Skeletal muscle tissue (tissue), 4 donors: ENCODE data around the gene HAO2. TPM values are rescaled to one million over a fixed set of nuclear protein-coding genes. Genes with fewer than 3 reads are reported as not detected.

Experiments used
- H3K27ac ChIP-seq: one replicate; pipeline ENCODE4 v1.7.0; 2013; ENCODE audit warnings: mild to moderate bottlenecking, low read depth, low read length, inconsistent platforms
- H3K27me3 ChIP-seq, 3 donors: one replicate each; pipeline ENCODE4 v1.7.0; 2013; ENCODE audit warnings: low read length in 3 of 3; ENCODE audit not compliant: control insufficient read depth in 3 of 3, insufficient read depth in 3 of 3
- H3K36me3 ChIP-seq, 3 donors: one replicate each; pipeline ENCODE4 v1.7.0; 2013; ENCODE audit warnings: low read length in 3 of 3; ENCODE audit not compliant: control insufficient read depth in 3 of 3, insufficient read depth in 3 of 3
- H3K4me1 ChIP-seq, 3 donors: one replicate each; pipeline ENCODE4 v1.7.0; 2013; ENCODE audit warnings: low read length in 3 of 3, mild to moderate bottlenecking in 3 of 3; ENCODE audit not compliant: control insufficient read depth in 3 of 3, insufficient read depth in 3 of 3
- H3K4me3 ChIP-seq, 3 donors: one replicate each; pipeline ENCODE4 v1.7.0; 2013; ENCODE audit warnings: low read length in 3 of 3
- H3K9ac ChIP-seq, 3 donors: one replicate each; pipeline ENCODE4 v1.7.0; 2013; ENCODE audit warnings: low read length in 3 of 3, mild to moderate bottlenecking in 3 of 3, moderate library complexity in 2 of 3, low read depth in 1 of 3
- H3K9me3 ChIP-seq, 3 donors: one replicate each; pipeline ENCODE4 v1.7.0; 2013; ENCODE audit warnings: low read length in 3 of 3; ENCODE audit not compliant: control insufficient read depth in 3 of 3
- total RNA-seq: library from RNA; depleted of rRNA; stranded (reverse); fragments of >200 nt; gene quantifications from one replicate; pipeline ENCODE4 v1.2.3, GENCODE V29; 2014
- donor health status: Osteomylitis.

The HAO2 gene
- total RNA-seq, 1 donor from 2014 or later: not detected

DNA sequence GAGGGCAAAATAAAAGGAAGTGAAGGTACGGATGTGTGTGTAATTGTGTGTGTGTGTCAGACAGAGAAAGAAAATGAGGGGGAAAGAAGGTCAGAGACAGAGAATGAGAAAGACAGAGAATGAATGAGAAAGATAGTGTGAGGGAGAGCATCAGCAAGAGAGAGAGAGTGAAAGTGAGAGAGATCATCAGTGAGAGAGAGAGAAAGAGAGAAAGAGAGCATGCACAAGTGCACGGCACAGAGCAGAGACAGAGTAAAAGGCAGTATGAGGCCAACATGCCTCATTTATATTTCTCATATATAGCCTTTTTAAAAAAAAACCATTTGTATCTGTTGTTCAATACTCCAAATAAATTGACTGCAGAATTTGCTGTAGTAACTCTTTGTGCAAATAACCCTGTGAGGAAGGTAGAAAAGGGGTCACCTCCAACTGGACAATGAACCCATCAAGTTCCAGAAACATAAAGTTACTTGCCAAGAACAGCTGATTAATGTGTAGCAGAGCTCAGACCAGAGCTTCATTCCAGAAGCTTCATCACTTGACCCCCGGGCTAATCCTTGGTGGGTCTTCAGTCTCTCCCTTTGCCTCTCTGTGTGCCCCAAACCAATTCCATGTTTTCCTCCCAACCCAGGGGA lies 47.5 kb downstream of the HAO2 start:
- no peak overlapping the region for H3K27ac ChIP-seq
- no peaks in the 10 kb centered on the region for H3K36me3 ChIP-seq
- no peak overlapping the region for H3K4me3 ChIP-seq

GRCh38 chr1:119419109-119419508 lies 50.5 kb downstream of the HAO2 start:
- Histone ChIP-seq H3K4me1 (no peaks in the 10 kb centered on the region), H3K4me3 (no peak overlapping the region), H3K27me3 (no peaks in the 10 kb centered on the region), H3K27ac (no peak overlapping the region), H3K9me3 (no peaks in the 10 kb centered on the region), H3K9ac (no peak overlapping the region), H3K36me3 (no peaks in the 10 kb centered on the region)

More for the DNA sequence above, 47.5 kb downstream of the HAO2 start:
- Histone ChIP-seq H3K9ac (no peak overlapping the region), H3K27me3 (no peaks in the 10 kb centered on the region), H3K4me1 (no peaks in the 10 kb centered on the region), H3K9me3 (no peaks in the 10 kb centered on the region)

- H3K27ac ChIP-seq: no peak overlapping the region
- H3K9me3 ChIP-seq: no peaks in the 10 kb centered on the region
- H3K4me1 ChIP-seq: no peaks in the 10 kb centered on the region
- H3K9ac ChIP-seq: no peak overlapping the region
- H3K36me3 ChIP-seq: no peaks in the 10 kb centered on the region
- H3K27me3 ChIP-seq: no peaks in the 10 kb centered on the region
- no peak overlapping the region for H3K4me3 ChIP-seq
These were observed 52.1 kb downstream of the HAO2 start for GRCh38 chr1:119420638-119421037.

DNA sequence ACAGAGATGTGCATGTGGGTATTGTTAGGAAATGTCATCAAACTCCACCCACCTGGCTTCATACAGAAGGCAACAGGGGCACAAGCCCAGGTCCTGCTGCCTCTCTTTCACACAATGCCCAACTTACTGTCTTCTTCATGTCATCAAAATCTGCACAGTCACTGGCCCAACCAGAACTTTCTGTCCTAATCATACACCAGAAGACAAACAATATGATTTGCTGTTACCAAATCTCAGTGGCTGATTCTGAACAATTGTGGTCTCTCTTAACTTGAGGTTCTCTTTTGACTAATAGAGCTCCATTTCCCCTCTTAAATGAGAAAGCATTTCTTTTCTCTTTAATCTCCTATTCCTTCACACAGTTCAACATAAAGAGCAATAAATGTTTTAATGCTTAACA lies 54.0 kb downstream of the HAO2 start:
- Histone ChIP-seq H3K27me3 (no peaks in the 10 kb centered on the region), H3K4me3 (no peak overlapping the region), H3K9me3 (no peaks in the 10 kb centered on the region), H3K9ac (no peak overlapping the region), H3K27ac (no peak overlapping the region), H3K4me1 (no peaks in the 10 kb centered on the region), H3K36me3 (no peaks in the 10 kb centered on the region)

GRCh38 chr1:119428991-119429390 lies 60.4 kb downstream of the HAO2 start:
- H3K36me3 ChIP-seq: no peaks in the 10 kb centered on the region
- H3K27ac ChIP-seq: no peak overlapping the region
- H3K27me3 ChIP-seq: no peaks in the 10 kb centered on the region
- no peak overlapping the region for H3K4me3 ChIP-seq
- no peak overlapping the region for H3K9ac ChIP-seq
- no peaks in the 10 kb centered on the region for H3K4me1 ChIP-seq
- no peaks in the 10 kb centered on the region for H3K9me3 ChIP-seq

GRCh38 chr1:119429687-119430086 lies 61.1 kb downstream of the HAO2 start:
- Histone ChIP-seq H3K27ac (no peak overlapping the region), H3K9ac (no peak overlapping the region), H3K4me3 (no peak overlapping the region), H3K36me3 (no peaks in the 10 kb centered on the region), H3K9me3 (no peaks in the 10 kb centered on the region), H3K27me3 (no peaks in the 10 kb centered on the region), H3K4me1 (no peaks in the 10 kb centered on the region)

DNA sequence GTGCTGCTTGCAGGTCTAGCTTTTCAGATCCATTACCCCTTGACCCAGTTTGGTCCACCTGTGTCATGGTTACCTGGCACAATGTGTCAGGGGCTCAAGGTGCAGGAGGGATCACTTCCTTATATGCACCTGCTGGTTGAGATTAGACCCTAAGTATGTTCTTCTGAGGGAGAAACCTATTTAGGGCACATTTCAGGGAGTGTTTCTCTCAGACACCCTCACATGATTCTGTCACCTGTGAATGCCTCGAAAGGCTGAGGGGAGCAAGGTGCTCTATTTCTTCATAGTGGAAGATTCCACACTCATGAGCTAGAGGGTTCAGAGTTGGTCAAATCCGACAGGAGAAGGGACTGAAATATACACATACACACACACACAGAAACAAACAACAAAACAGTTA lies 61.9 kb downstream of the HAO2 start:
- no peak overlapping the region for H3K4me3 ChIP-seq
- H3K27me3 ChIP-seq: no peaks in the 10 kb centered on the region
- no peaks in the 10 kb centered on the region for H3K4me1 ChIP-seq

GRCh38 chr1:119431836-119432235 lies 63.3 kb downstream of the HAO2 start:
- Histone ChIP-seq H3K4me1 (no peaks in the 10 kb centered on the region), H3K36me3 (no peaks in the 10 kb centered on the region), H3K9ac (no peak overlapping the region), H3K4me3 (no peak overlapping the region), H3K27me3 (no peaks in the 10 kb centered on the region), H3K27ac (no peak overlapping the region), H3K9me3 (no peaks in the 10 kb centered on the region)

More for the DNA sequence above, 61.9 kb downstream of the HAO2 start:
- H3K27ac ChIP-seq: no peak overlapping the region
- no peak overlapping the region for H3K9ac ChIP-seq
- no peaks in the 10 kb centered on the region for H3K36me3 ChIP-seq
- H3K9me3 ChIP-seq: no peaks in the 10 kb centered on the region

GRCh38 chr1:119435052-119435451 lies 66.5 kb downstream of the HAO2 start:
- Histone ChIP-seq H3K4me3 (no peak overlapping the region), H3K27ac (no peak overlapping the region), H3K36me3 (no peaks in the 10 kb centered on the region), H3K9me3 (no peaks in the 10 kb centered on the region), H3K4me1 (no peaks in the 10 kb centered on the region), H3K27me3 (no peaks in the 10 kb centered on the region), H3K9ac (no peak overlapping the region)

DNA sequence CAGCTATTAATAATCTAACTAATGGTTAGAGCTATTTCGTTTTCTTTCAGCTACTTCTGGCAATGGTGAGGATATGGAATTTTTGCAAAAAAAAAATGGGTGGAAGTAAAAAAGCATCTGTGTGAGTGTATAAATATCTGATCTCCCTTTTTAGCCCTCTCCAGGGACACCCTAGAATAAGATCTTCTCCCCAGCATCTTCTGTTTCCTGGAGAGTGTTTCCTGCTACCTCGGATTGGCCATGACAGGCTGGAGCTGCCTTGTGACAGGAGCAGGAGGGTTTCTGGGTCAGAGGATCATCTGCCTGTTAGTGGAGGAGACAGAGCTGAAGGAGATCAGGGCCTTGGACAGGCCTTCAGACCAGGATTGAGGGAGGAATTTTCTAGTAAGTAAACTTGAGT lies 70.2 kb downstream of the HAO2 start:
- no peaks in the 10 kb centered on the region for H3K9me3 ChIP-seq
- H3K9ac ChIP-seq: no peak overlapping the region
- H3K27me3 ChIP-seq: peaks cover 0 to 4% (median 0%) of the 10 kb centered on the region in 3 donors
- H3K4me3 ChIP-seq: no peak overlapping the region
- H3K27ac ChIP-seq: no peak overlapping the region
- no peaks in the 10 kb centered on the region for H3K4me1 ChIP-seq
- no peaks in the 10 kb centered on the region for H3K36me3 ChIP-seq
